Cardiac fibroblast (primary cell): ENCODE measurements around the gene INPPL1.
A peak's percentile ranks its signal among the peaks of the same experiment; 100 is the strongest.

Source experiments
- DNase-seq, 2 donors: peaks; one replicate each; pipeline versions ENCODE4 v3.0.0 to v3.0.0-alpha.2; 2010; ENCODE audit warnings: low read depth in 2 of 2
- H3K4me3 ChIP-seq, 2 donors: replicated peaks in 1 of 2; 1 replicate in 1 of 2; 2 replicates in 1 of 2; pipeline ENCODE4 v1.5.1; 2011; ENCODE audit warnings: low read depth in 2 of 2, low read length in 2 of 2, mild to moderate bottlenecking in 2 of 2, moderate library complexity in 1 of 2
- CTCF ChIP-seq: IDR thresholded peaks from one replicate; pipeline ENCODE4 v1.5.1; 2011; ENCODE audit warnings: low read depth, mild to moderate bottlenecking, low read length, inconsistent platforms

The INPPL1 gene

GRCh38 chr11:72223615-72224563, 678 bp upstream of the INPPL1 start:
- peak overlapping the region; percentile 71 to 96 for H3K4me3 ChIP-seq
- peak; percentile 69 to 76 for DNase-seq
- no peak for TF ChIP-seq CTCF

GRCh38 chr11:72225411-72225951, 914 bp downstream of the INPPL1 start:
- peak in 1 of 2 donors; percentile 13 for DNase-seq
- peak overlapping the region; percentile 71 to 96 for H3K4me3 ChIP-seq

GRCh38 chr11:72226701-72227100, 2.1 kb downstream of the INPPL1 start:
- no peak for TF ChIP-seq CTCF
- no peak for DNase-seq
- H3K4me3 ChIP-seq = no peak overlapping the region

More at GRCh38 chr11:72225411-72225951, 914 bp downstream of the INPPL1 start:
- TF ChIP-seq CTCF = no peak

- TF ChIP-seq CTCF = no peak
- H3K4me3 ChIP-seq = no peak overlapping the region
Observed at GRCh38 chr11:72227316-72228228, 3.0 kb downstream of the INPPL1 start.

GRCh38 chr11:72228229-72228843, 3.8 kb downstream of the INPPL1 start:
- peak; percentile 19 for TF ChIP-seq CTCF
- no peak overlapping the region for H3K4me3 ChIP-seq
- DNase-seq = peak in 1 of 2 donors; percentile 8

More at GRCh38 chr11:72227316-72228228, 3.0 kb downstream of the INPPL1 start:
- DNase-seq = peak in 1 of 2 donors; percentile 19

- TF ChIP-seq CTCF = no peak
- no peak overlapping the region for H3K4me3 ChIP-seq
- no peak for DNase-seq
Observed at GRCh38 chr11:72228844-72229231, 4.3 kb downstream of the INPPL1 start.
